ENCODE results near the gene VANGL2. TPM values are rescaled to one million over a fixed set of nuclear protein-coding genes. Genes with fewer than 3 reads are reported as not detected.

Gene VANGL2
- total RNA-seq, 1 experiment from 2014 or later: 2.0 TPM

GRCh38 chr1:160474392-160475242 lies 74.3 kb downstream of the VANGL2 start:
- no peak for TF ChIP-seq CTCF (IDR thresholded peaks at IDR 0.05; ENCODE audit: unreplicated experiment)
- no peaks in the 10 kb centered on the region for H3K36me3 Mint-ChIP-seq (ENCODE audit: insufficient read depth, unreplicated experiment)
- peaks cover 25% of the 10 kb centered on the region for H3K27me3 Mint-ChIP-seq (ENCODE audit: unreplicated experiment)
- BruUV-seq (replicated peaks): no TSS peak
- H3K4me1 Mint-ChIP-seq (ENCODE audit: low read depth, unreplicated experiment): no peaks in the 10 kb centered on the region
- intact Hi-C loops (cut with micrococcal nuclease; ENCODE audit: unreplicated experiment): no loop called here
- no peak for DNase-seq
- CTCF ChIA-PET: interaction anchor here (1.0 kb wide), 1 partner anchor 14 kb away, joined by 3 read pairs; no protein-coding TSS in a partner anchor
- H3K4me3 Mint-ChIP-seq (ENCODE audit: low read depth, unreplicated experiment): no peak overlapping the region
- H3K27ac Mint-ChIP-seq (ENCODE audit: unreplicated experiment): no peak overlapping the region
- no peaks in the 10 kb centered on the region for H3K9me3 Mint-ChIP-seq (ENCODE audit: low read depth, unreplicated experiment)

Other genes starting within 250 kb of the VANGL2 start
- gene ATP1A4, start 249.0 kb upstream of the VANGL2 start, total RNA-seq (2022): not detected in 2 replicates
- gene CASQ1, start 210.0 kb upstream of the VANGL2 start, total RNA-seq (2022): not detected in 2 replicates
- 128 and 153 TPM in 2 replicates for gene PEA15, start 195.2 kb upstream of the VANGL2 start, total RNA-seq (2022)
- gene DCAF8, start 138.0 kb upstream of the VANGL2 start, total RNA-seq (2022): 119 and 126 TPM in 2 replicates
- gene PEX19, start 115.4 kb upstream of the VANGL2 start, total RNA-seq (2022): 64.0 and 70.3 TPM in 2 replicates
- 195 and 208 TPM in 2 replicates for gene COPA, start 57.3 kb upstream of the VANGL2 start, total RNA-seq (2022)
- 128 and 135 TPM in 2 replicates for gene NCSTN, start 57.2 kb upstream of the VANGL2 start, total RNA-seq (2022)
- gene NHLH1, start 33.5 kb upstream of the VANGL2 start, total RNA-seq (2022): 1.4 and 1.6 TPM in 2 replicates
- not detected in 2 replicates for gene SLAMF6, start 122.7 kb downstream of the VANGL2 start, total RNA-seq (2022)
- gene CD84, start 178.9 kb downstream of the VANGL2 start, total RNA-seq (2022): not detected in 2 replicates
- not detected in 2 replicates for gene SLAMF1, start 246.5 kb downstream of the VANGL2 start, total RNA-seq (2022)